Mesenchymal stem cell (in vitro differentiated cells and primary cell): Measurements from ENCODE around the gene CEBPB.
A peak's percentile ranks its signal among the peaks of the same experiment; 100 is the strongest.

ENCODE experiments used
- DNase-seq: peaks from one replicate; pipeline ENCODE4 v3.0.0-alpha.2; 2013
- H2AFZ ChIP-seq: one replicate; pipeline ENCODE4 v1.6.1; 2013; ENCODE audit warnings: low read depth, mild to moderate bottlenecking, control low read depth, inconsistent platforms, low read length, moderate library complexity
- H2AK5ac ChIP-seq: 2 replicates; pipeline ENCODE4 v1.6.1; 2013; ENCODE audit warnings: low read length, moderate library complexity, mild to moderate bottlenecking, inconsistent platforms; ENCODE audit not compliant: severe bottlenecking
- H2BK120ac ChIP-seq: one replicate; pipeline ENCODE4 v1.6.1; 2013; ENCODE audit warnings: low read depth, mild to moderate bottlenecking, inconsistent platforms, low read length, moderate library complexity
- H2BK12ac ChIP-seq, 2 experiments: one replicate each; pipeline ENCODE4 v1.6.1; 2013; ENCODE audit warnings: inconsistent platforms in 2 of 2, low read length in 2 of 2, mild to moderate bottlenecking in 2 of 2, moderate library complexity in 2 of 2, control low read depth in 1 of 2
- H2BK15ac ChIP-seq: one replicate; pipeline ENCODE4 v1.6.1; 2013; ENCODE audit warnings: mild to moderate bottlenecking, low read depth, inconsistent platforms; ENCODE audit not compliant: poor library complexity, severe bottlenecking
- H2BK5ac ChIP-seq: 2 replicates; pipeline ENCODE4 v1.6.1; 2013; ENCODE audit warnings: low read depth, mild to moderate bottlenecking, low read length, control low read depth, inconsistent platforms; ENCODE audit not compliant: poor library complexity, severe bottlenecking
- H3K14ac ChIP-seq, 2 experiments: one replicate each; pipeline ENCODE4 v1.6.1; 2013; ENCODE audit warnings: inconsistent platforms in 2 of 2, low read length in 2 of 2, control low read depth in 1 of 2, mild to moderate bottlenecking in 1 of 2, moderate library complexity in 1 of 2
- H3K18ac ChIP-seq, 2 experiments: one replicate each; pipeline ENCODE4 v1.6.1; 2013; ENCODE audit warnings: inconsistent platforms in 2 of 2, low read length in 2 of 2, control low read depth in 1 of 2, low read depth in 1 of 2, mild to moderate bottlenecking in 1 of 2
- H3K23ac ChIP-seq, 2 experiments: one replicate each; pipeline ENCODE4 v1.6.1; 2013; ENCODE audit warnings: inconsistent platforms in 2 of 2, low read length in 2 of 2, mild to moderate bottlenecking in 2 of 2, moderate library complexity in 2 of 2, control low read depth in 1 of 2
- H3K27ac ChIP-seq: 2 replicates; pipeline ENCODE4 v1.5.1; 2013; ENCODE audit warnings: mild to moderate bottlenecking, moderate library complexity, low read length, control low read depth, inconsistent platforms; ENCODE audit not compliant: poor library complexity, severe bottlenecking
- H3K27me3 ChIP-seq, 2 experiments: 2 replicates each; pipeline versions ENCODE4 v1.6.1 to v1.7.0; 2013; ENCODE audit warnings: low read length in 2 of 2, mild to moderate bottlenecking in 2 of 2, moderate library complexity in 2 of 2, control low read depth in 1 of 2, inconsistent platforms in 1 of 2; ENCODE audit not compliant: control insufficient read depth in 1 of 2, insufficient read depth in 1 of 2
- H3K36me3 ChIP-seq, 2 experiments: 2 replicates each; pipeline versions ENCODE4 v1.6.1 to v1.7.0; 2013; ENCODE audit warnings: low read length in 2 of 2, control low read depth in 1 of 2, inconsistent platforms in 1 of 2, low read depth in 1 of 2, mild to moderate bottlenecking in 1 of 2; ENCODE audit not compliant: insufficient read depth in 2 of 2, control insufficient read depth in 1 of 2
- H3K4ac ChIP-seq, 2 experiments: one replicate each; pipeline ENCODE4 v1.6.1; 2013; ENCODE audit warnings: inconsistent platforms in 2 of 2, low read length in 2 of 2, mild to moderate bottlenecking in 2 of 2, moderate library complexity in 2 of 2, control low read depth in 1 of 2, low read depth in 1 of 2
- H3K4me1 ChIP-seq: 2 replicates; pipeline ENCODE4 v1.6.1; 2013; ENCODE audit warnings: low read depth, low read length, control low read depth; ENCODE audit not compliant: control insufficient read depth, insufficient read depth
- H3K4me2 ChIP-seq: 2 replicates; pipeline ENCODE4 v1.6.1; 2013; ENCODE audit warnings: low read length, mild to moderate bottlenecking, inconsistent platforms; ENCODE audit not compliant: poor library complexity, severe bottlenecking
- H3K4me3 ChIP-seq, 2 experiments: 2 replicates each; pipeline versions ENCODE4 v1.5.1 to v1.7.0; 2013; ENCODE audit warnings: low read length in 2 of 2, mild to moderate bottlenecking in 2 of 2, control low read depth in 1 of 2, low read depth in 1 of 2; ENCODE audit not compliant: insufficient read depth in 1 of 2
- H3K79me1 ChIP-seq: replicated peaks from 2 replicates; pipeline ENCODE4 v1.6.1; 2013; ENCODE audit warnings: mild to moderate bottlenecking, control low read depth, low read length, inconsistent platforms; ENCODE audit not compliant: poor library complexity, severe bottlenecking
- H3K9ac ChIP-seq: 2 replicates; pipeline ENCODE4 v1.7.0; 2013; ENCODE audit warnings: mild to moderate bottlenecking, low read length, moderate library complexity
- H3K9me3 ChIP-seq: 2 replicates; pipeline ENCODE4 v1.7.0; 2013; ENCODE audit warnings: mild to moderate bottlenecking, low read length; ENCODE audit not compliant: control insufficient read depth
- H4K8ac ChIP-seq: one replicate; pipeline ENCODE4 v1.6.1; 2013; ENCODE audit warnings: inconsistent platforms, mild to moderate bottlenecking, low read length, moderate library complexity
- H4K91ac ChIP-seq: one replicate; pipeline ENCODE4 v1.6.1; 2013; ENCODE audit warnings: mild to moderate bottlenecking, low read length, inconsistent platforms
- WGBS: methylation state at CpG from one replicate; pipeline ENCODE4 v1.1.7; 2013; ENCODE audit warnings: mixed read lengths; 5-methylcytosine and 5-hydroxymethylcytosine counted together

The CEBPB gene

GRCh38 chr20:50191544-50192363, 1.1 kb downstream of the CEBPB start:
- WGBS: under 1% methylated on average over 68 of the region's 96 CpGs
- Histone ChIP-seq H3K27ac (peak overlapping the region; percentile 81), H3K27me3 (no peaks in the 10 kb centered on the region), H2BK120ac (peak overlapping the region; percentile 78), H2AFZ (no peak overlapping the region), H4K8ac (peak overlapping the region; percentile 79), H3K18ac (peak overlapping the region; percentile 97 to 98), H2BK15ac (peak overlapping the region; percentile 54), H4K91ac (peak overlapping the region; percentile 89), H3K23ac (peak overlapping the region in 1 of 2 experiments; percentile 90), H2AK5ac (no peak overlapping the region), H2BK5ac (peak overlapping the region; percentile 54), H3K4me1 (peaks cover 40% of the 10 kb centered on the region), H3K9ac (peak overlapping the region; percentile 99), H3K9me3 (no peaks in the 10 kb centered on the region), H3K36me3 (peaks cover 17 to 34% of the 10 kb centered on the region in 2 experiments), H3K4me3 (peak overlapping the region; percentile 81 to 99), H3K4ac (peak overlapping the region; percentile 32 to 86), H3K14ac (peak overlapping the region; percentile 19 to 78), H3K79me1 (peaks cover 10% of the 10 kb centered on the region), H2BK12ac (peak overlapping the region in 1 of 2 experiments; percentile 45), H3K4me2 (peak overlapping the region; percentile 66)
- DNase-seq: peak; percentile 54

GRCh38 chr20:50192364-50193198, 2.0 kb downstream of the CEBPB start:
- H2AK5ac ChIP-seq: no peak overlapping the region
- peaks cover 10% of the 10 kb centered on the region for H3K79me1 ChIP-seq
- H3K27ac ChIP-seq: peak overlapping the region; percentile 66
- H2BK12ac ChIP-seq: no peak overlapping the region
- peaks cover 33% of the 10 kb centered on the region for H3K4me1 ChIP-seq
- no peaks in the 10 kb centered on the region for H3K27me3 ChIP-seq
- peak overlapping the region; percentile 69 for H2BK5ac ChIP-seq
- H2BK15ac ChIP-seq: no peak overlapping the region
- peak overlapping the region; percentile 99 for H3K9ac ChIP-seq
- no peaks in the 10 kb centered on the region for H3K9me3 ChIP-seq
- H3K14ac ChIP-seq: peak overlapping the region in 1 of 2 experiments; percentile 61
- H3K4me3 ChIP-seq: peak overlapping the region; percentile 81 to 99
- peaks cover 17 to 34% of the 10 kb centered on the region in 2 experiments for H3K36me3 ChIP-seq
- WGBS: 2% methylated on average over 19 of the region's 25 CpGs
- peak overlapping the region in 1 of 2 experiments; percentile 65 for H3K23ac ChIP-seq
- H4K91ac ChIP-seq: no peak overlapping the region
- H4K8ac ChIP-seq: peak overlapping the region; percentile 70
- peak; percentile 92 for DNase-seq
- H2AFZ ChIP-seq: no peak overlapping the region
- H3K4ac ChIP-seq: peak overlapping the region in 1 of 2 experiments; percentile 51
- peak overlapping the region; percentile 7 for H2BK120ac ChIP-seq
- peak overlapping the region; percentile 93 for H3K4me2 ChIP-seq
- peak overlapping the region; percentile 3 to 85 for H3K18ac ChIP-seq

GRCh38 chr20:50193199-50193835, 2.7 kb downstream of the CEBPB start:
- H3K36me3 ChIP-seq: peaks cover 17 to 34% of the 10 kb centered on the region in 2 experiments
- H4K8ac ChIP-seq: peak overlapping the region; percentile 53
- peak overlapping the region in 1 of 2 experiments; percentile 68 for H3K4ac ChIP-seq
- no peaks in the 10 kb centered on the region for H3K9me3 ChIP-seq
- peak overlapping the region; percentile 63 to 99 for H3K4me3 ChIP-seq
- peak overlapping the region; percentile 5 for H2AK5ac ChIP-seq
- H2BK12ac ChIP-seq: peak overlapping the region in 1 of 2 experiments; percentile 59
- peak overlapping the region; percentile 3 to 85 for H3K18ac ChIP-seq
- H2BK120ac ChIP-seq: no peak overlapping the region
- H3K4me2 ChIP-seq: peak overlapping the region; percentile 93
- peak overlapping the region in 1 of 2 experiments; percentile 100 for H3K14ac ChIP-seq
- H2AFZ ChIP-seq: no peak overlapping the region
- H2BK15ac ChIP-seq: no peak overlapping the region
- H3K27ac ChIP-seq: peak overlapping the region; percentile 66
- peaks cover 10% of the 10 kb centered on the region for H3K79me1 ChIP-seq
- WGBS: 55% methylated on average over 8 of the region's 10 CpGs
- H3K9ac ChIP-seq: peak overlapping the region; percentile 99
- H3K23ac ChIP-seq: peak overlapping the region in 1 of 2 experiments; percentile 96
- H3K4me1 ChIP-seq: peaks cover 30% of the 10 kb centered on the region
- H3K27me3 ChIP-seq: no peaks in the 10 kb centered on the region
- H2BK5ac ChIP-seq: no peak overlapping the region
- peak; percentile 41 for DNase-seq
- H4K91ac ChIP-seq: no peak overlapping the region
